ENCODE data around the gene EIPR1.
"Not testable (repeated sequence)": the region's sequence is repeated elsewhere in the genome, so short reads cannot be mapped to it uniquely, and the experiment has no call there.

The EIPR1 gene

DNA sequence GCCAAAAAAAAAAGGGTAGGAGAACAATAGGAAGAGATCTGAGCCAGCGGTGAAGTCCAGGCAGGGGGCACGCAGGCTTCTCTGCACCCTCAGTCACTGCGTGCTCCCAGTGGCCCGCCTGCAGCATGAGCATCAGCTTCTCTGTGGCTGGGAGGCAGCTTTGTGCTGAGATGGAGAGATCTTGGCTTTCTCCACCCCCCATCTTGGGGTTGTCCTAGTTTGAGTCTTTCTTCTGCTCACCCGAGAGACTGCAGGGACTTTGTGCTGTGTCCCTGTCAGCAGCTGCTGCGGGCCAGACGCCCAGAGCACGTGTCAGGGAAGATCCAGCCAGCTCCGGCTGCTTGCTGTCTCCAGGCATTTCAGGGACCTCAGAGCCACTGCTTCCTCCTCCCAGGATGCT, 22.2 kb upstream of the EIPR1 start:
- no peak for DNase-seq

DNA sequence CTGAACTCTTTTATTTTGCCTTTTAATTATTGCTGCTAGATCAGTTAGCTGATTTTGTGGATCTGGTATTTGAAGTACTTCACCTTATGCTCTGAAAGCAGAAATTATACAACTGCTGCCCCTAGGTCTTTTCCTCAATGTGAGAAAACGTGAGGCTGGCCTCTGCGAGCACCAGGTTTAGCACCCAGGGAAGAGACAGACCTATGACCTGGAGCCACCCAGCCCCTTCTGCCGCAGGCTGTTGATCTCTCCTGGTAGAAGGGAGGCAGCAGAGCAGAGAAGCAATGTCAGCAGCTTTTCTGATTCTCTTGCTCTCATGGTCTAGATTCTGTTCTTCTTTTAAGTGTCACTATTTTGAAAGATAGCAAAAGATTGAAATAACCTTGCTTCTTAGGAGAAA, 21.8 kb upstream of the EIPR1 start:
- DNase-seq: no peak

DNA sequence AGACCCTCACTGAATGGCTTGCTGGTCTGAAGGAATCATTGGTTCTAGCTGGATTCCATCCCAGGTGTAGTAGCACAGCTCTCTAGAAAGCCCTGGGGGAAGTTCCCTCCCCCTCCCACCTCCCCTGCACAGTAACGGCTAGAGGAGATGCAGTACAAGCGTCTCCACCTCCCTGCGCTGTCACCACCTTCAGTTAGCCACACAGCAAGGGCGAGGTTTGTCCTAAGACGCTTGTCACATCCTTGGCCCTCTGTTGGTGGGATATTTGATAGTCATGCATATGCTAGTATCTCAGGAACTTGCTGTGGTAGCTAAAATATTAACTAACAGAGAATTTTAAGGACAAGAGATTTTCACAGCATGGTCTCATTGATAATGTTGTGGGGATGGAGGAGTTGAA, 21.2 kb upstream of the EIPR1 start:
- no peak for DNase-seq

DNA sequence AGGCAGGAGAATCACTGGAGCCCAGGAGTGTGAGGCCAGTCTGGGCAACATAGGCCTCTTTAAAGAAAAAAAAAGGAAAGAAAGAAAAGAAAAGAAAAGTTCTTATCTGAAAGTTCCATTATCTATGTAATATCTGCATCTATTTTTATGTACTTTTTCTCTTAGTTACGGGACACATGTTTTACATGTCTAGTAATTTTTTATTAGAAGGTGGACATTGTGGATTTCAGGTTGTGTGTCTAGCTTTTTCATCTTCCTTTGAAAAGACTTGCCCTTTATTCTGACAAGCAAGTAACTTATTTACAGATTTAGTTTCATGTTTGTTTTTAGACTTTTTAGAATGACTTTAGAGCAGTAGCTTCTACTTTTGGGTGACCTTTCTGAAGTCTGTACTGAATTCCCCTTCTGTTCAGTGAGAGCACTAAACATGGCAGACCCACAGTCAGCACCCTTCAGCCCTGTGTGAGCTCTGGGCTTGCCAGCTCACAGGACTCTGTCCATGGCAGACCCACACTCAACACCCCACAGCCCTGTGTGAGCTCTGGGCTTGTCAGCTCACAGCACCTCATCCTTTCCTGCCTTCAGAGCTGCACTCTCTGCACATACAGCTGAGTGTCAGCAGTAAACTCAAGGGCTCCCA, 19.4 kb upstream of the EIPR1 start:
- DNase-seq: no peak

DNA sequence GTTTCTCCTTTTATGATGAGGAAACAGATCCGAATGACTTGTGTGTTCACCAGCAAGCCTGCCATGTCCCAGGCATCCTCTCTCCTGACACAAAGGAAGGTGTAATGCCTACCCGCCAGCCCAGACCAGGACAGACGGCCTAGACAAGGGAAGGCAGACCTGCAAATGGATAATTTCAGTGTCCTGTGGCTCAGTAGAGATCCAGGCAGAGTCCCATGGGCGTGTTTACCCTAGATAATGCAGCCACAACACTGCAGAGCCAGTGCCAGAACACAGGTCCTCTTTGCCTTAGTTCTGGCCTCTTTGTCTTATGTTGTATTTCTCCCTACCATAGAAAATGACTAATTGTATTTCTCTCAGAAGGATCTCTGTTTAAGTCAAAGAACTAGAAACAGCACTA, 14.6 kb upstream of the EIPR1 start:
- no peak for DNase-seq

DNA sequence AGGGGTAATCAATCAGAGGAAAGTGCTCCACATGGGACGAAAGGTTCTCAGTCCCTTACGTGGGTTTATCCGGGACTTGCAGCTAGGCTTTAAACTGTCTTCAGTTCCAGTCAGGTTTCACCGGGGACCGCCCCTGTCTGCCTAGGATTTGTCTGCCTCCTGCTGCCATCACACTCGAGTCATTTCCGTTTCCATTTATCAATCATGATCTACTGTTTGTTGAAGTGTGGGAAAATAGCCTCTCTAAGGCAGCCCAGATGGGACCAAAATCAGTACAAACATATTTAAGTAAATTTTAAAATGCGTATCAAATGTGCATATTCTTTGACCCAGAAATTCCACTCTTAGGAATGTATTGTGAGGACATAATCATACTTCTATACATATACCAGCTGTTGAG, 12.4 kb upstream of the EIPR1 start:
- DNase-seq: no peak

DNA sequence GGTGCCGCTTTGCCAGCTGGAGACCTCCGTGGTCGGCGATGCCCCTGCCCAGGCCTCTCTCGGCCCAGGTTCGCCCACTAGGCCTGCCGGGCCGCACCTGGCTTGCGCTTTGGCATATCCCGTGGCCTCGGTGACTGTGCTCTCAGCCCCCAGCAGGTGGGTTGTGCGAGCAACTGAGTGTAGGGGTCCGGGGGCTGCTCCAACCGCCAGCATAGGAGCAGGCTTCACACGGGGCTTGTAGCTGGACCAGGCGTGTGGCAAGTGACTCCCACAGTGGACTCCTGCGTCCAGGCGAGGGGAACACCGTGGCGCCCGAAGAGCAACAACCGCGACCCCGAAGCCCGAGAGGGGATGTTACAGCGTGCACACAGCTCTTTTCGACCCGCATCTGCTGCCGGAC, 11.6 kb upstream of the EIPR1 start:
- no peak for DNase-seq

DNA sequence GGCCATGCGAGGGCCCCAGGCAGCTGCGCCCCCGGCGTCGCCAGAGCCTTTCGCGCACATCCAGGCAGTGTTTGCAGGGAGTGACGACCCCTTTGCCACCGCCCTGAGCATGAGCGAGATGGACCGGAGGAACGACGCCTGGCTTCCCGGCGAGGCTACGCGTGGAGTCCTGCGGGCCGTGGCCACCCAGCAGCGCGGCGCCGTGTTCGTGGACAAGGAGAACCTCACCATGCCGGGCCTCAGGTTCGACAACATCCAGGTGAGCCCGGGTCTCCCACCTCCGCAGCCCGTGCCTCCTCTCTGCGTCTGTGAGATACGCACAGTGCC, 10.8 kb upstream of the EIPR1 start:
- DNase-seq: no peak

DNA sequence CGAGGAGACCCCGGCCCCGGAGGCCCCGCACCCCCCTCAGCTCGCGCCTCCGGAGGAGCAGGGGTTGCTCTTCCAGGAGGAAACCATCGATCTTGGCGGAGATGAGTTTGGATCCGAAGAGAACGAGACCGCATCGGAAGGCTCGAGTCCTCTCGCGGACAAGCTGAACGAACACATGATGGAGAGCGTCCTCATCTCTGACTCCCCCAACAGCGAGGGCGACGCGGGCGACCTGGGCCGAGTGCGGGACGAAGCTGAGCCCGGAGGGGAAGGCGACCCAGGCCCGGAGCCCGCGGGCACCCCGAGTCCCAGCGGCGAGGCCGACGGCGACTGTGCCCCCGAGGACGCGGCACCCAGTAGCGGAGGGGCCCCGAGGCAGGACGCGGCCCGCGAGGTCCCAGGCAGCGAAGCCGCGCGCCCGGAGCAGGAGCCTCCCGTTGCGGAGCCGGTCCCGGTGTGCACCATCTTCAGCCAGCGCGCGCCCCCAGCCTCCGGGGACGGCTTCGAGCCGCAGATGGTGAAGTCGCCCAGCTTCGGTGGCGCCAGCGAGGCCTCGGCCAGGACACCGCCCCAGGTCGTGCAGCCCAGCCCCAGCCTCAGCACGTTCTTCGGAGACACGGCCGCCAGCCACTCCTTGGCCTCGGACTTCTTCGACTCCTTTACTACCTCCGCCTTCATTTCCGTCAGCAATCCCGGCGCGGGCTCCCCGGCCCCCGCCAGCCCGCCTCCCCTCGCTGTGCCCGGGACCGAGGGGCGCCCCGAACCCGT, 10.2 kb upstream of the EIPR1 start:
- DNase-seq: no peak

DNA sequence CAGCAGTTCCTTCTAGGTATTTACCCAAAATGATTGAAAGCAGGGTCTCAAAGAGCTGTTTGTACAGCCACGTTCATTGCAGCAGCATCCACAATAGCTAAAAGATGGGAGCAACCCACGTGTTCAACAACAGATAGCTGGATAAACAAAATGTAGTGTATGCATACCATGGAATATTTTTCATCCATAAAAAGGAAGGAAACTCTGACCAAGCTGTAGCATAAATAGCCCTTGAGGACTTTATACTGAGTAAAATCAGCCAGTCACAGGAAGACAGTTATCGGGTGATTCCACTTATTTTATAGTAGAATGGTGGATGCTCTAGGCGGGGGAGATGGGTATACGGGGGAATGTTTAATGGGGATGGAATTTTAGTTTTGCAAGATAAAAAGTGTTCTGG, 9.4 kb upstream of the EIPR1 start:
- no peak for DNase-seq

DNA sequence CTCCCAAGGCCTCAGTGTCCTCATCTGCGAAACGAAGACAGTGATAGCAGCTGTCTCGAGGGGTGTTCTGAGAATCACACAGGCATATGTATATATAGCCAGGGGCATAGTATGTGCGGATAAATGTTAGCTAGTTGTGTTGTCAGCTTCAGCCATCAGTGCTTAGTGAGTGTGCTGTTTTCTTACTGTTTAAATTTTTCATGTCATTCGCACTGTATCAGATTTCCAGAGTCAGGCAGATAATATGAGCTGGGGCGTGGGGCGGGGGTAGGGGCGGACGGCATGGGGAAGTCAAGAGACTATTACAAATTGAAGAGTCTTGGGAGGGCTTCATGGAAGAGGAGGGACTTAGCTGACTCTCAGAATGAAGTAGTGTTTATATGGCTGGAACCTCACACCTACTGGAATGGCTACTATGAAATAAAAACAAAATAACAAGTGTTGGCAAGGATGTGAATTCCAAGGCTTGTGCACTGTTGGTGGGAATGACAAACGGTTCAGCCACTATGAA, 8.9 kb upstream of the EIPR1 start:
- DNase-seq: no peak

DNA sequence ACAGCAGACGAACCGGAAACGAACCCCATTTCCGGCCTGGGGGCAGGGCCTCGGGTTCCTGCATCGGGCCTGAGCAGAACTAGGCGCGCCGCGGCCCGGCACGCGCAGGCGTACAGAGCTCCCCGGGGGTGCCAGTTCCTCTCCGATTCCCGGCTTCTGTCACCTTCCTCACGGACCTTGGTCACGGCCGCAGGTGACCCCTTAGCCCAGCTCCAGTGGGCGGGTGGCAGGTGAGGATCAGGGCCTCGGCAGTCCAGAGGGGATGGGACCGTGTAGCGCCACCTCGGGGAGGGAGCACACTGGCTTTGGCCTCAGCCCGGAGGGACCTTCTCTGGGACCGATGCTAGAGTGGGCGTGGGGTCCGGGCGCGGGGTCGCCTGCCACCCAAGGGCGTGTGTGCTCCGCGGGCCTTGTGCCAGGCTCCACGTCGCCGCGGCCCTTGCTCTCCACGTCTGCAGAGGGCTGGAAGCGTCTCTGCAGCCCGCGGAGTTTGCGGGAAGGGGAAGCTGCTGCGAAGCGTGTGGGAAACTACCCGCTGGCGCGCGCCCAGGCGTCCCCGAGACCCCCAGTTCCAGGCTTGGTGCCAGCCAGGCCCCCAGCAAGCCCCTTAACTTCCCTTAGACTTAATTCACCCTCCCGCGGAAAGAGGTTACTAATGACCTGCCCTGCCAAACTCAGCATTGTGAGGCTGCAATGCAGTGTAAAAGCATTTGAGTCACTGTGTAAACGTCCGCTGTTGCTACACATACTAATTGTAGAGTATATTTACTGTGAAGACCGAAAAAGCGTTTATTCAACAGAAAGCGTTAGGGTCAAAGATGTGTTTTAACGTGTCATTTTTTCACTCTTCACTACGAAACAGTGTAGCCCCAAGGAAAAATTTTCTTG, 2.3 kb upstream of the EIPR1 start, which contains the start of gene TRAPPC12:
TSS of gene TRAPPC12 (plus strand) at position 48 of the 888 bp plus-strand sequence. CDS start 7,930 bp downstream, outside the sequence.
- DNase-seq: peak; percentile 91 to 92

DNA sequence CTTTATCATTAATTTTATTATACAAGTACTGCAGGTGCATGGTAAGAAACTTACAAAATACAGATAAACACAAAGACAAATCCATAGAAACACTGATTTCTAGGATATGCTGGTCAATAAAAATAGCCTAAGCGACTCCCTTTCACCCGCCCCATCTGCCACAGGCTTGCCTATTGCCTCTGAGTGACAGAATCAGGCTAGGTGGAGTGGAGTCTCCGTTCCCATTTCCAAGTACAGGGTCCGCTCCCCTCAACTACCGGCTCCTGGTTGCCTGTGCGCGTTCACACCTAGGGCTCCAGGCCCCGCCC, 1.7 kb upstream of the EIPR1 start:
- DNase-seq: no peak

DNA sequence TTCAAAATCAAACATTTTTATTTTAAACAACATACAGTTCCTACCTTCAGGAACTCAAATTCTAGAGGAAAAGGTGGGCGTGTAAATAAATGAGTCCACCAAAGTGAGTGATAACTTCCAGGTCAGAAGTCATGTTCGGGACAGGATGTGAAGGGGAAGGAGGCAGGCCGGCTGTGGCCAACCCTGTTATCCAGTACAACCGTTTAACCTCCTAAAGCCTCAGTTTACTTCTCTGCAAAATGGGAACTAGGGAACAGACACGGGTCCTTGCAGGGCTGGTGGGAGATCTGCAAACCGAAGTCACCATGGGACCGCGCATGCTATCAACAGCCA, 373 bp downstream of the EIPR1 start:
- DNase-seq: no peak

DNA sequence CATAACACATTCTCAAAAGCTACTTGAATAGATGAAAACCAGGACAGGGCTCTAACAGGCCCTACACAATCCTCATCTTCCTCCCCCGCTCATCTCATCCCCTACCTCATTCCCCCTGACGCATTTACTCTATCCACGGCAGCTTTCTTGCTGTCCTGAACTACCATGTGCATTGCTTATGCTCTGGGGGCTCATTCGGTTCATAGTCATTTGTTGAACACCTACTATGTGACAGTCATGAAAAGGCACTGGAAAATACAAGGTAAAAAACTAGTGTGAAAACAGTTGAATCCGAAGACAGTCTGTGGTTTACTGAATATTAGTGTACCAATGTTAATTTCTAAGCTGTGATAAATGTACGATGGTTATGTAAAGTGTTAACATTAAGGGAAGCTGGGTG, 797 bp downstream of the EIPR1 start:
- no peak for DNase-seq

DNA sequence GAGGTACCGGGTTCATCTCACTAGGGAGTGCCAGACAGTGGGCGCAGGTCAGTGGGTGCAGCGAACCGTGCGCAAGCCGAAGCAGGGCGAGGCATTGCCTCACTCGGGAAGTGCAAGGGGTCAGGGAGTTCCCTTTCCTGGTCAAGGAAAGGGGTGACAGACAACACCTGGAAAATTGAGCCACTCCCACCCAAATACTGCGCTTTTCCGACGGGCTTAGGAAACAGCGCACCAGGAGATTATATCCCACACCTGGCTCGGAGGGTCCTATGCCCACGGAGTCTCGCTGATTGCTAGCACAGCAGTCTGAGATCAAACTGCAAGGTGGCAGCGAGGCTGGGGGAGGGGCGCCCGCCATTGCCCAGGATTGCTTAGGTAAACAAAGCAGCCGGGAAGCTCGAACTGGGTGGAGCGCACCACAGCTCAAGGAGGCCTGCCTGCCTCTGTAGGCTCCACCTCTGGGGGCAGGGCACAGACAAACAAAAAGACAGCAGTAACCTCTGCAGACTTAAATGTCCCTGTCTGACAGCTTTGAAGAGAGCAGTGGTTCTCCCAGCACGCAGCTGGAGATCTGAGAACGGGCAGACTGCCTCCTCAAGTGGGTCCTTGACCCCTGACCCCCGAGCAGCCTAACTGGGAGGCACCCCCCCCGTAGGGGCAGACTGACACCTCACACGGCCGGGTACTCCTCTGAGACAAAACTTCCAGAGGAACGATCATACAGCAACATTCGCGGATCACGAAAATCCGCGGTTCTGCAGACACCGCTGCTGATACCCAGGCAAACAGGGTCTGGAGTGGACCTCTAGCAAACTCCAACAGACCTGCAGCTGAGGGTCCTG, 8.1 kb downstream of the EIPR1 start:
- not testable (repeated sequence) for DNase-seq

DNA sequence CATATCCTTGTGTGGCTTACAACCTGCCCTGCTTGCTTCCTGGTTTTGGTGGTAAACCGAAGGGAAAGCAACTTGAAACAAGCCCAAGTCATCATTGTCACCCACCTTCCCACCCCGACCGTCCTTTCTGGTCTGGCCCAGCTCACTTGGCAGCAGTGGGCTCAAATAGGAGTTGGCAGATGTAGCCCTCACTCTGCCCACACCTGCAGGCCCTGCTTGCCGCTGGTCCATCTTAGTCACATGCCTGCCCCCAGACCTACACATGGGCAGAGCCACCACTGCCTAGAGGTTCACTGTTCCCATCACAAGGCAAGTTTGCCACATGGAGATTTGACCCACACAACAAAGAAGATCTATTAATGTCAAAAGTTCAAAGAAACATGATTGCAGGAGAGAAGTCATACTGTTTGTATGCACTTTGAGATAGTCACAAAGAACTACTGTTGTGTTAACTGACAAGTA, 9.3 kb downstream of the EIPR1 start:
- no peak for DNase-seq

DNA sequence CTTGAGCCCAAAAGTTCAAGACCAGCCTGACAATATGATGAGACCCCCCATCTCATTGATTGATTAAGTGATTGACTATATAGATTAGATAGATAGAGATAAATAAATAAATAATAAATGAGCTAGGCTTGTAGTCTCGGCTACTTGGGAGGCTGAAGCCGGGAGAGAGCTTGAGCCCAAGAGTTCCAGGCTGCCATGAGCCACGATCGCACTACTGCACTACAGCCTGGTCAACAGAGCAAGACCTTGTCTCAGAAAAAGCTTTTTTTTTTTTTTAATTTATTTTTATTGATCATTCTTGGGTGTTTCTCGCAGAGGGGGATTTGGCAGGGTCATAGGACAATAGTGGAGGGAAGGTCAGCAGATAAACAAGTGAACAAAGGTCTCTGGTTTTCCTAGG, 12.4 kb downstream of the EIPR1 start:
- no peak for DNase-seq

DNA sequence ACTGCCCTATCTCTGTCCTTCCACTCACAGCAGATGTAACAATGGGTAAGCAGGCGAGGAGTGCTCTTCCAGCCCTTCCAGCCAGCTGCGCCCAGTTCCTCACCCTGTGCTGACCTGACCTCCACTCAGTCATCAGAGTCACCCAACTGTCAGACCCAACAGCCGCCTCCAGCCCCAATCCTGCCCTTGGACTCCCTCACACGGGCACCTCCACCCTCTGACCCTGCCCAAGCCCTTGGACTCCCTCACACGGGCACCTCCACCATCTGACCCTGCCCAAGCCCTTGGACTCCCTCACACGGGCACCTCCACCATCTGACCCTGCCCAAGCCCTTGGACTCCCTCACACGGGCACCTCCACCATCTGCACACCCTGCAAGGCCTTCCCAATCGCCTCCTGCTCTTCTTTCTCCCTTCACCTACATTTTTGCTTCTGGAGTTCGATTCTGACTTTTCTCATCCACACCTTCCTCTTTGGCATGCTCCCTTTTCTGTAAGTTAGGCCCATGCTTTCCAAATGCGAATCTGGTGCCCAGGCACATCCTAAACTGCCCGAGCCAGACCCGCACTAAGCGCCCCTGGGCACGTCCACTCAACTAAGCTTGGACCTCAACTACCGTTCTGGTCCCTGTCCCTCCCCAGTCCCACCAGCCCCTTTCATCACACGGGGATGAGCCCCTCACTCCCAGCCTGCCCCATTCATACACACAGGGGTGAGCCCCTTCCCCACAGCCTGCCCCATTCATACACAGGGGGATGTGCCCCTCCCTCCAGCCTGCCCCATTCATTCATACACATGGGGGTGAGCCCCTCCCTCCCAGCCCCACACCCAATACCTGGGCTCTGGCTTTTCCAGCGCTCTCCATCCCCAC, 15.9 kb downstream of the EIPR1 start:
- DNase-seq: no peak

DNA sequence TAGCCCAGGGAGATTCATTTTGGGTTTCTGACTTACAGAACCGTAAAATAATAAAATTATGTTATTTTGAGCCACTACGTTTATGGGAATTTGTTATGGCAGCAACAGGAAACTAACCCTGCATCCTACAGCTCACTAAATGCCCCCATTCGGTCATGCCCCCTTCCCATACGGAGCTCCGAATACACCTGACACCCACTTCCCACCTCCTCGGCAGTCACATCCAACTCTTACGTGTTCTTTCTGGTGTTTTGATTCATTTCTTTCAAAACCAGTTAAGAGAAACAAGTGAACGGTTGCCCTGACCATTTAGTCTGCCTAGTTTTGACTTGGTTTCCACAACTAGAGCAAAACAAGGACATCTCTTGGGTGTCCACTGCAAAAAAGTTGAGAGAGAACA, 19.7 kb downstream of the EIPR1 start:
- DNase-seq: no peak

DNA sequence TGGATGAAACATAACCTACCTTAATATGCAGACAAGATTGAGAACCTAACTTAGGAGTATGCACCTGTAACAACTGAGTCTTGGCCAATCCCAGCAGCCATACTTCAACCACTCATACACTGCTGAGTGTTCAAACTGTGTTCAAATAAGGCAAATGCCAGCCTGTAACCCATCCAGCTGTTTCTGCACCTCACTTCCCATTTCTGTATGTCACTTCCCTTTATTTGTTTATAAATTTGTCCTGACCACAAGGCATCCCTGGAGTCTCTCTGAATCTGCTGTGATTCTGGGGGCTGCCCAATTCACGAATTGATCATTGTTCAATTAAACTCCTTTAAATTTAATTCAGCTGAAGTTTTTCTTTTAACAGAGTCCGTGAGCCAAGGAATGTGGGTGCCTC, 20.2 kb downstream of the EIPR1 start:
- DNase-seq: not testable (repeated sequence)

DNA sequence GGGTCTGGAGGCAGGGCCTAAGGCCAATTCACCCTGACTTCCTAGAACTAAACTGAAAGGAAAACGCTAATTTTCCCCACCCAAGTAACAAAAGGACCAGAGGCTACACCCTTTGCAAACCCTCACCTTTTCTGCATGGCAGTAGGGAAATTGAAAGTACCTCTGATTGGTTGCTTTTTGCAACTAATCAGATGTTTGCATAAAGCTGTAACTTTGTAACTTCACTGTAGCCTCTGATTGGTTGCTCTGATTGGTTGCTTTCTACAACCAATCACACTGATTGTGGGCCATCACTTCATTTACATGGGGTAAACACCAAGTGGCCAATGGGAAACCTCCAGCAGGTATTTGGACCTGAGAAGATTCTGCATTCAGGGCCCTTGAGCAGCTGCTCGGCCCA, 20.8 kb downstream of the EIPR1 start:
- DNase-seq: no peak
